ENCODE data around the gene GRIK2.

DNA sequence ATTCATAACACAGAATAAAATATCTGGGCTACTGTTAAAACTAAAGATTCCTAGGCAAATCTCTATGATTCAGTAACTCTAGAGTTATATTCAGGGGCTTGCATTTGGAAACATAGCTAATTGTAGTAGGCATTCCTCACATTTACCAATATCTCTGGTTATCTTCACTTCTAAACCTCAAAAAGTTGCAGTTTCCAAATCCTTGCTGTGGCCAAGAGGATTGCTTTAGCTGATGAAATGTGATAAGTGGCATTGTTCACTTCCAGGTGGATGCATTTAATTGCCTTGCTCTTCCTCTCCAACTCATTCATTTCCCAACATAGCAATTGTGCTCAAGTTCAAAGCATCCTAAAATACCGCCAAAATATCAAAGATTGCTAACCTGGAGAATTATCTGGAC lies 246.6 kb downstream of the GRIK2 start:
- TF ChIP-seq, protein P1, sequence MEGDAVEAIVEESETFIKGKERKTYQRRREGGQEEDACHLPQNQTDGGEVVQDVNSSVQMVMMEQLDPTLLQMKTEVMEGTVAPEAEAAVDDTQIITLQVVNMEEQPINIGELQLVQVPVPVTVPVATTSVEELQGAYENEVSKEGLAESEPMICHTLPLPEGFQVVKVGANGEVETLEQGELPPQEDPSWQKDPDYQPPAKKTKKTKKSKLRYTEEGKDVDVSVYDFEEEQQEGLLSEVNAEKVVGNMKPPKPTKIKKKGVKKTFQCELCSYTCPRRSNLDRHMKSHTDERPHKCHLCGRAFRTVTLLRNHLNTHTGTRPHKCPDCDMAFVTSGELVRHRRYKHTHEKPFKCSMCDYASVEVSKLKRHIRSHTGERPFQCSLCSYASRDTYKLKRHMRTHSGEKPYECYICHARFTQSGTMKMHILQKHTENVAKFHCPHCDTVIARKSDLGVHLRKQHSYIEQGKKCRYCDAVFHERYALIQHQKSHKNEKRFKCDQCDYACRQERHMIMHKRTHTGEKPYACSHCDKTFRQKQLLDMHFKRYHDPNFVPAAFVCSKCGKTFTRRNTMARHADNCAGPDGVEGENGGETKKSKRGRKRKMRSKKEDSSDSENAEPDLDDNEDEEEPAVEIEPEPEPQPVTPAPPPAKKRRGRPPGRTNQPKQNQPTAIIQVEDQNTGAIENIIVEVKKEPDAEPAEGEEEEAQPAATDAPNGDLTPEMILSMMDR (IDR thresholded peaks at IDR 0.05) = no peak
- TF ChIP-seq POLR2A (IDR thresholded peaks at IDR 0.05) = no peak

All from heart left ventricle (tissue), 13 donors.